ENCODE measurements around the gene HCFC2.

The HCFC2 gene

DNA sequence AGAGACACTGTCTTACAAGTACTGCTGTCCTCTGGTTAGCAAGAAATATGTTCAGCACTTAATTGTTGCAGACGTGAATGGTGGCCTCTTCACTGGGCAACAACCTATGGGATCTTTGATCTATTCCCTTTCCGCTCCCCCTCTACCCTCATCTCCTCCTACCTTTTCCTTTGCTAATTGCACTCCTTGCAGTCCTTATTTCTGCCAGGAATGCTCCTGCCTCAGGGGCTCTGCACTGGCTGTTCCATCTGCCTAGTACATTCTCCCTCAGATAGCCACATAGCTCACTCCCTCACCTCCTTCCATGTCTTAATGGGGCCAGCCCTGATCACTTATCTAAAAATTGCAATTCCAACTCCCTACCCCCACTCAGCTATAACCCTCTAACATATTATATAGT lies 78.2 kb downstream of the HCFC2 start:
- Histone ChIP-seq H3K9me3 (ENCODE audit: insufficient read depth, low read length, severe bottlenecking) (no peaks in the 10 kb centered on the region), H3K4me3 (ENCODE audit: low read depth in 1 of 2, low read length in 2 of 2) (no peak overlapping the region), H3K4me2 (ENCODE audit: insufficient read depth, low read length) (no peak overlapping the region), H3K27ac (ENCODE audit: low read length) (no peak overlapping the region), H3K79me2 (ENCODE audit: insufficient read depth, low read length) (0 out of 2 replicates have a peak, but pooled peaks cover 4% of the 10 kb centered on the region), H3K27me3 (ENCODE audit: insufficient read depth, low read length, poor library complexity) (peaks cover 3% of the 10 kb centered on the region), H3K9ac (ENCODE audit: low read depth, low read length) (no peak overlapping the region), H3K36me3 (ENCODE audit: insufficient read depth, low read length) (no peaks in the 10 kb centered on the region), H2AFZ (ENCODE audit: low read depth, low read length) (no peak overlapping the region), H4K20me1 (ENCODE audit: insufficient read depth, low read length) (no peaks in the 10 kb centered on the region), H3K4me1 (ENCODE audit: insufficient read depth, low read length) (peaks cover 10% of the 10 kb centered on the region)
- ATAC-seq (ENCODE audit: insufficient read depth, low read depth): no peak
- DNase-seq: no peak
- TF ChIP-seq, protein P1, sequence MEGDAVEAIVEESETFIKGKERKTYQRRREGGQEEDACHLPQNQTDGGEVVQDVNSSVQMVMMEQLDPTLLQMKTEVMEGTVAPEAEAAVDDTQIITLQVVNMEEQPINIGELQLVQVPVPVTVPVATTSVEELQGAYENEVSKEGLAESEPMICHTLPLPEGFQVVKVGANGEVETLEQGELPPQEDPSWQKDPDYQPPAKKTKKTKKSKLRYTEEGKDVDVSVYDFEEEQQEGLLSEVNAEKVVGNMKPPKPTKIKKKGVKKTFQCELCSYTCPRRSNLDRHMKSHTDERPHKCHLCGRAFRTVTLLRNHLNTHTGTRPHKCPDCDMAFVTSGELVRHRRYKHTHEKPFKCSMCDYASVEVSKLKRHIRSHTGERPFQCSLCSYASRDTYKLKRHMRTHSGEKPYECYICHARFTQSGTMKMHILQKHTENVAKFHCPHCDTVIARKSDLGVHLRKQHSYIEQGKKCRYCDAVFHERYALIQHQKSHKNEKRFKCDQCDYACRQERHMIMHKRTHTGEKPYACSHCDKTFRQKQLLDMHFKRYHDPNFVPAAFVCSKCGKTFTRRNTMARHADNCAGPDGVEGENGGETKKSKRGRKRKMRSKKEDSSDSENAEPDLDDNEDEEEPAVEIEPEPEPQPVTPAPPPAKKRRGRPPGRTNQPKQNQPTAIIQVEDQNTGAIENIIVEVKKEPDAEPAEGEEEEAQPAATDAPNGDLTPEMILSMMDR (IDR thresholded peaks at IDR 0.05; ENCODE audit: borderline replicate concordance, extremely low read depth, low read length, poor library complexity, severe bottlenecking): no peak
- TF ChIP-seq EZH2 (IDR thresholded peaks at IDR 0.05; ENCODE audit: borderline replicate concordance, low read depth, low read length, severe bottlenecking): no peak

DNA sequence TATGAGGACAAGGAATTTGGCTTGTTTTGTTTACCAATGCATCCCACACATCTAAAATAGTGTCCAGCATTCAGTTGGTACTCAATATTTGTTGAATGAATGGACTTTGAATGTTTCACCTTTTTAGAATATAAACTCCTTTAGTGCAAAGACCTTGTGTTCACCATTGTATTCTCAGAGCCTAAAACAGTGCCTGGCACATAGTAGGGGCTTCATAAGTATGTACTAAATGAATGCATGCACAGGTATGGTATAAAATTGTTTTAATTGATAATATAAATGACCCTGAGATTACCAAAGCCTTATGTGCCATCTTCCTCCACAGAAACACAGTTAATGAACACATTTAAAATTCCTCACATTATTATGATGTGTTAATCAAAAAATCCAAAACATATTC lies 78.7 kb downstream of the HCFC2 start:
- H3K27me3 ChIP-seq (ENCODE audit: insufficient read depth, low read length, poor library complexity): peaks cover 3% of the 10 kb centered on the region

DNA sequence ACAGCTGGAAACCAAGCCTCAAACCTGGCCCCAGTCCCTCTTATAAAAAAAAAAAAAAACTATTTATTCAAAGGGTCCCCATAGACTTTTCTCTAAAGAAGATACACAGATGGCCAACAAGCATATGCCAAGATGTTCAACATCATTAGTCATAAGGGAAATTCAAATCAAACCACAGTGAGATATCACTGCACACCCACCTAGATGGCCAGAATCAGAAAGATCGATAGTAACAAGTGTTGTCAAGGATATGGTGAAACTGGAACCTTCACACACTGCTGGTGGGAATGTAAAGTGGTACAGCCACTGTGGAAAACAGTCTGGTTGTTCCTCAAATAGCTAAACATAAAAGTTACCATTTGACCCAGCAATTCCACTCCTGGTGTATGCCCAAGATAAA lies 79.6 kb downstream of the HCFC2 start:
- ATAC-seq (ENCODE audit: insufficient read depth, low read depth) (no peak), DNase-seq (no peak)
- Histone ChIP-seq H3K36me3 (ENCODE audit: insufficient read depth, low read length) (no peaks in the 10 kb centered on the region), H4K20me1 (ENCODE audit: insufficient read depth, low read length) (no peaks in the 10 kb centered on the region), H3K9me3 (ENCODE audit: insufficient read depth, low read length, severe bottlenecking) (no peaks in the 10 kb centered on the region), H3K79me2 (ENCODE audit: insufficient read depth, low read length) (no peaks in the 10 kb centered on the region), H3K4me1 (ENCODE audit: insufficient read depth, low read length) (peaks cover 3% of the 10 kb centered on the region), H2AFZ (ENCODE audit: low read depth, low read length) (no peak overlapping the region), H3K4me2 (ENCODE audit: insufficient read depth, low read length) (no peak overlapping the region), H3K27ac (ENCODE audit: low read length) (no peak overlapping the region), H3K9ac (ENCODE audit: low read depth, low read length) (no peak overlapping the region), H3K4me3 (ENCODE audit: low read depth in 1 of 2, low read length in 2 of 2) (no peak overlapping the region), H3K27me3 (ENCODE audit: insufficient read depth, low read length, poor library complexity) (peaks cover 3% of the 10 kb centered on the region)
- no peak for TF ChIP-seq EZH2 (IDR thresholded peaks at IDR 0.05; ENCODE audit: borderline replicate concordance, low read depth, low read length, severe bottlenecking)
- TF ChIP-seq, protein P1 (IDR thresholded peaks at IDR 0.05; ENCODE audit: borderline replicate concordance, extremely low read depth, low read length, poor library complexity, severe bottlenecking): no peak

More for the DNA sequence above, 78.7 kb downstream of the HCFC2 start:
- Histone ChIP-seq H2AFZ (ENCODE audit: low read depth, low read length) (no peak overlapping the region), H3K27ac (ENCODE audit: low read length) (no peak overlapping the region), H4K20me1 (ENCODE audit: insufficient read depth, low read length) (no peaks in the 10 kb centered on the region), H3K9ac (ENCODE audit: low read depth, low read length) (no peak overlapping the region), H3K9me3 (ENCODE audit: insufficient read depth, low read length, severe bottlenecking) (no peaks in the 10 kb centered on the region), H3K4me1 (ENCODE audit: insufficient read depth, low read length) (peaks cover 10% of the 10 kb centered on the region), H3K79me2 (ENCODE audit: insufficient read depth, low read length) (0 out of 2 replicates have a peak, but pooled peaks cover 4% of the 10 kb centered on the region), H3K4me2 (ENCODE audit: insufficient read depth, low read length) (no peak overlapping the region), H3K36me3 (ENCODE audit: insufficient read depth, low read length) (no peaks in the 10 kb centered on the region), H3K4me3 (ENCODE audit: low read depth in 1 of 2, low read length in 2 of 2) (no peak overlapping the region)
- no peak for ATAC-seq (ENCODE audit: insufficient read depth, low read depth)
- TF ChIP-seq, protein P1 (IDR thresholded peaks at IDR 0.05; ENCODE audit: borderline replicate concordance, extremely low read depth, low read length, poor library complexity, severe bottlenecking): no peak
- no peak for TF ChIP-seq EZH2 (IDR thresholded peaks at IDR 0.05; ENCODE audit: borderline replicate concordance, low read depth, low read length, severe bottlenecking)
- DNase-seq: no peak

DNA sequence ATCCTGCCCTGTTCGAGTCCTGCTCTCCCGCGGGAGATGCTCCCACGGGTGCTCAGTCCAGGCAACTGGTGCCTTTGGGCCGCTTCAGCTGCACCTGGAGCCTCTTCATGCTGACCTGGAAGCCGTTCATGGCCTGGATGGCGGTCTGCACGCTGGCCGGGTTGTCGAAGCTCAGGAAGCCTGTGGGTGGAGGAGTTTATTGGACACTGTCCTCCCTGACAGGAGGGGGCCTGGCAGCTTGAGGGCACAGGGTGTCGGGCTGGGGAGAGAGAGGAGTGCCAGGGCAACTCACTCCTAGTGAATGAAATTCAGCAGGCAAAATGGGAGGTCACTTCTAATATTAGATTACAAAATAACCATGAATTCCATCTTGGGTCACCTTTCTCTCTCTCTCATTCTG lies 83.0 kb downstream of the HCFC2 start:
- no peak overlapping the region for H3K4me3 ChIP-seq (ENCODE audit: low read depth in 1 of 2, low read length in 2 of 2)
- H3K9me3 ChIP-seq (ENCODE audit: insufficient read depth, low read length, severe bottlenecking): no peaks in the 10 kb centered on the region
- peaks cover 3% of the 10 kb centered on the region for H3K27me3 ChIP-seq (ENCODE audit: insufficient read depth, low read length, poor library complexity)
- no peak overlapping the region for H2AFZ ChIP-seq (ENCODE audit: low read depth, low read length)
- no peak overlapping the region for H3K27ac ChIP-seq (ENCODE audit: low read length)
- H4K20me1 ChIP-seq (ENCODE audit: insufficient read depth, low read length): no peaks in the 10 kb centered on the region
- DNase-seq (no peak), ATAC-seq (ENCODE audit: insufficient read depth, low read depth) (no peak)
- H3K79me2 ChIP-seq (ENCODE audit: insufficient read depth, low read length): no peaks in the 10 kb centered on the region
- no peak overlapping the region for H3K9ac ChIP-seq (ENCODE audit: low read depth, low read length)
- no peaks in the 10 kb centered on the region for H3K36me3 ChIP-seq (ENCODE audit: insufficient read depth, low read length)
- TF ChIP-seq EZH2 (IDR thresholded peaks at IDR 0.05; ENCODE audit: borderline replicate concordance, low read depth, low read length, severe bottlenecking): no peak
- TF ChIP-seq, protein P1 (IDR thresholded peaks at IDR 0.05; ENCODE audit: borderline replicate concordance, extremely low read depth, low read length, poor library complexity, severe bottlenecking): no peak
- no peak overlapping the region for H3K4me2 ChIP-seq (ENCODE audit: insufficient read depth, low read length)
- H3K4me1 ChIP-seq (ENCODE audit: insufficient read depth, low read length): no peaks in the 10 kb centered on the region
